HG02938 (cell line): Measurements from ENCODE around the gene EVI5.
"Not testable (repeated sequence)": the region's sequence is repeated elsewhere in the genome, so short reads cannot be mapped to it uniquely, and the experiment has no call there.

Source experiments
- ATAC-seq: cut with Tn5 transposase; IDR thresholded peaks from one replicate; pipeline ENCODE4 v1.9.1; 2021; ENCODE audit warnings: mild to moderate bottlenecking, moderate library complexity; ENCODE audit not compliant: unreplicated experiment

The EVI5 gene

DNA sequence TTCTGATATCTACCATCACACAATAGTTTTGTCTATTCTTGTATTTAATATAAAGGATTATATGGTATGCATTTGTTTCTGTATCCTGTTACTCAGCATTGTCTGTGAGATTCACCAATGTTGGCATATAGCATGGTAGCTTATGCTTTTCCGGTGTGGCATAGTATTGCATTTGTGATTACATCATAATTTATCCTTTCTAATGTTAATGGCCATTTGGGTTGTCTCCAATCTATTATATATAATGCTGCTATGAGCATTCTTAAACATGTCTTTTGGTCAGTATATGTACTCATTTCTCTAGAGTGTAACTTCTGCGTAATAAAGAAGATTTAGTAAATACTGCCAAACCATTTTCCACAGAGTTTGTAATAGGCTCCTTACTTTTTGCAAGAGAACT lies 257.2 kb downstream of the EVI5 start:
- no peak for ATAC-seq

DNA sequence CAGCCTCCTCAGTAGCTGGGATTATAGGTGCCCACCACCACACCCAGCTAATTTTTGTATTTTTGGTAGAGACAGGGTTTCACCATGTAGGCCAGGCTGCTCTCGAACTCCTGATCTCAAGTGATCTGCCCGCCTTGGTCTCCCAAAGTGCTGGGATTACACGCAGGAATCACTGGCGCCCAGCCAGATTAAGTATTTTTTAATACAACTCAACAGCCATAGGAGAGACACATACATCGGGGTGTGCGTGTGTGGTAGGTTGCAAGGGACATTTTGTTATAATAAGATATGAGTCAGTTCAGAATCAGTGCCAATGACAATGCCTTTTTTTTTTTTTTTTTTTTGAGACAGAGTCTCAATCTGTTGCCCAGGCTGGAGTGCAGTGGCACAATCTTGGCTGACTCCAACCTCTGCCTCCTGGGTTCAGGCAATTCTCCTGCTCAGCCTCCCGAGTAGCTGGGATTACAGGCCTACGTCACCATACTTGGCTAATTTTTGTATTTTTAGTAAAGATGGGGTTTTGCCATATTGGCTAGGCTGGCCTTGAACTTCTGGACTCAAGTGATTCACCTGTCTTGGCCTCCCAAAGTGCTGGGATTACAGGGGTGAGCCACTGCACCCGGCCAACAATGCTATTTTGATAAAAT lies 259.8 kb downstream of the EVI5 start:
- not testable (repeated sequence) for ATAC-seq

DNA sequence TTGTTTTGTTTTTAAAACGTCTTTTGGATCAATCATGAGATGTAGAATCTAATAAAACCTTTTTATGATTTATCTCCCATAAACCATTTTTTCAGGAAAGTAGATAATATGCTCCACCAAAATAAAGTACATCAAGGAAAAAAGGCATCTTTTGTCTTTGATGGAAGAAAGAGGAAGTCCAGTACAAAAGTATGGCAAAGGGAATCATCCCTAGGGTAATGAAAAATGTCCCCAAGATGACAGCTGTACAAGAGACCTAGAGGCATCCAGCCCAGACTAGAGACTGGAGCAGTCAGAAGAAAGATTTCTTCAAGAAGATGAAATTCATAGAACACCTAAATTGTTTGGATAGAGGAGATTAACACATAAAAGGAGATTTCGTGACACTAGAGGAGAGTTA lies 265.9 kb downstream of the EVI5 start:
- ATAC-seq: no peak

DNA sequence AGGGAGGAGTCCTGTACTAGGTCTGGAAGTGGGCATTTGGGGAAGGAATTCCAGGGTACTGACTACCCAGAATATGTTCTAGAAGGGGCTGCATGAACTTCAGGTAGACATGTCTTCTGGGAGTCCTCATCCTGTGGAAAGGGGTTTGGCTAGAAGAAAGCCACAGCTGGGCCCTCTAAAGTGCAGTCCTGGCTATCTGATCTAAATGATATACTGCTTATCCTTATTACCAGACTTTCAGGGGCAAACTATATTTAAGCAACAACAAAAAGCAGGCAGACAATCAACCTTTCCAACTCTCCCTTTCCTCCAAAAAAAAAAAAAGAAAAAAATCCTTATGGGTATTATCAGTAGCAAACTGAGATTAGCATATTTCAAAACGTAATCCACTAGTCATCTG lies 268.3 kb downstream of the EVI5 start:
- no peak for ATAC-seq

DNA sequence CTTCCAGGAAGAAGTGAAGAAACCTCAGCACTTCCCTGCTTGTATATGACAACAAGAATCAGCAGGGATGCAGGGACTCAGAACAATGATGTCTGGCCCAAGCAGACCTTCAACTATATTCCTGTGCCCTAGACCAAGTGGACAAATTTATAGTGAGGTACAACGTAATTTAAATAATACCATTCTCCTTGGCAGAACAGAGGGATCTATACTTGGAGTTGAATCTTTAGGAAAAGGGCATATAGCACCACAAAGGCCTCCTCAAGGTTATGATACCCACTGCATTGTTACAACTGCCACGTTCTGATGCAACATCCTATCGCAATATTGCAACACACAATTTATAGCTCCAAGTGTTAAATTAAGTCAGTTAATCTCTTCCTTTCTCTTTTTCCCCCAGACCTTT lies 269.1 kb downstream of the EVI5 start:
- ATAC-seq: no peak

- peak; percentile 77 for ATAC-seq
Observed at GRCh38 chr1:92511541-92511940, 273.4 kb downstream of the EVI5 start.

DNA sequence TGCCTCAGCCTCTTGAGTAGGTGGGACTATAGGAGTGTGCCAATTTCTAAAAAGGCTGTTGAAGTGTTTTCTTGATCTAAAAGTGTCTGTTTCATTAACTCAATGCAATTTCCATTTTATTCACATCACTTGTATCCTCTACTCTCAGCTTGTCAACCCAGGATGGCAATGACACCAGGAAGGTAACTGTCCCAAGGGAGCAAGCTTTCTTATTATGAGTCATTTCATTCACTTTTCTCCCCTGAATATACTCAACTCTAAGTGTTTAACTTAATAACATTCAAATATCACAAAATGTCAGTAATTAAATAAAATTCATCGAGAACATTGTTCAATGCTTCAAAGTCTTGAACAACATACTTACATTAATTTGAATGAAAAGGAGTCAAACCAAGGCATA lies 275.3 kb downstream of the EVI5 start:
- no peak for ATAC-seq

DNA sequence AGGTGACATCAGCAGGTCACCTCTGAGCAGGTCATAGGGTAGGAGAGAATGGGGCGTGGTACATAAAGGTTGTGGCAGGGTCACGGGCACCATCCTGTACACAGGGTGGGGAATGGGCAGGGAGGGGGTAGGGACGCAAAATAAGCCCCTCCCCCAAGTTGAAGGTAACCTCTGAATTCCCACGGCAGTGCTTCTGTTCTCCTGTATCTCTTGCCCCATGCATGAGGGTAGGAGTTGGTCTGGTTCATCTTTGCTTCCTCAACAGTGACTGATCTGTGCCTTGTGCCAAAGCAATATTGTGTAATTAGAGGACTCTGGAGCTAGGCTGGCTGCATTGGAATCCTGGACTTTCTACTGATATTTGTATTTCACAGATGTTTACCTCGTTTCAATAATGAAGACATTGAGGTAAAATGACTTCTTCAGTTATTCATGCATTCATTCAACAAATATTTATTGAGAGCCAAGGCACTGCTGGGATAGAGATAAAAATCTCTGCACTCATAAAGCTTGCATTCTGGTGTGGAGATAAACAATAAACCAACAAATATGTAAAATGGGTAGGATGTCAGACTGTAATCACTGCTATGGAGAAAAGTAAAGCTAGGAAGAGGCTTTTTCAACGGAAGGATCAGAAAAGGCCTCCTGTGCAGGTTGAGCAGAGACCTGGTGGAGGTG lies 279.8 kb downstream of the EVI5 start:
- no peak for ATAC-seq

DNA sequence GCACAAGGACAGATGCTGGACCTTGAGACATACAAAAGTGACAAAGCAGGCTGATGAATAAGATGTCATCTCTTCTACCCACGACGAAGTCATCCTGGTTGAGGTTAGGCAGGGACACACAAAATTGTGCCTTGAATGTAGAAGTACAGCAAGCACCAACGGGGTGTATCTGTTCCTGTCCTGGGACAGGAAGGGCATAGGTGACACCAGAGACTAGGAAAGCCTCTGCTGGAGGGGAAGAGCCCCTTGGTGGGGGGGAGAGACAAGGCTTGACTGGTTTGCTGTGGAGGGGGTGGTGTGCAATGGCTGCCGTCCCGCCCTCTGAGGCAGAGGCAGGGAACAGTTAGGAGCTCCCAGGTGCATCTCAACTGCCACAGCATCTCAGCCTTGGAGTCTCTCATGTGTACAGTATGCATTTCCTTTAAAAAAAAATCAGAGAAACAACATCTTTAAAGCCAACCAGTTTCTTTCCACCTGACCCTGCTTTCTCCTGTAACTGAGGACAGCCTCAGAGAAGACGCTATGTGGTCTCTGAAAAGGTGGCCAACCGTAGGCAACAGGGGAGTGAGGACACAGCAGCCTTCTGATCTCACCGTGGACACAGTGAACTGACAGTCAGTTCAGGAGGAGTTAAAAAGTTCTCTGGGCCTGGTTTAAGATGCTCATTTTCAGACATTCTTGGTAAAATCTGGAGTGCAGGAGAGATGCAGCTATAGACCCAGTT lies 280.5 kb downstream of the EVI5 start:
- ATAC-seq: no peak

DNA sequence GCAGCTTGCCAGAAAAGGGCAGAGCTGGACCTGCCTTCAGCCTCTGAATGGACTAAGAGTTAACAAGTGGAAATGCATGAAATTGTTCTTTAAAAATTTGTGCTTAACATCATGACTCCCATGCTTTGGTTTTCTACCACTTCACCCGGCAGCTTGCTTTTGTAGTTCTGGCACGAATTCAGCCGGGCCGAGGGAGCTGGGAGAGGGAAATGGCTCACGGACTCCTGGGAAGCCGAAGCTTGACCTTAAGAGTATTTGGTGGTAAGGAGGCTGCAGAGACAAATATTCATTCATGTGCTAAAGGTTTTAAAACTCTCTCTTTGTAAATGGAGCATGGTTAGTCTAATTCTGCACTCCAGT lies 281.0 kb downstream of the EVI5 start:
- no peak for ATAC-seq

DNA sequence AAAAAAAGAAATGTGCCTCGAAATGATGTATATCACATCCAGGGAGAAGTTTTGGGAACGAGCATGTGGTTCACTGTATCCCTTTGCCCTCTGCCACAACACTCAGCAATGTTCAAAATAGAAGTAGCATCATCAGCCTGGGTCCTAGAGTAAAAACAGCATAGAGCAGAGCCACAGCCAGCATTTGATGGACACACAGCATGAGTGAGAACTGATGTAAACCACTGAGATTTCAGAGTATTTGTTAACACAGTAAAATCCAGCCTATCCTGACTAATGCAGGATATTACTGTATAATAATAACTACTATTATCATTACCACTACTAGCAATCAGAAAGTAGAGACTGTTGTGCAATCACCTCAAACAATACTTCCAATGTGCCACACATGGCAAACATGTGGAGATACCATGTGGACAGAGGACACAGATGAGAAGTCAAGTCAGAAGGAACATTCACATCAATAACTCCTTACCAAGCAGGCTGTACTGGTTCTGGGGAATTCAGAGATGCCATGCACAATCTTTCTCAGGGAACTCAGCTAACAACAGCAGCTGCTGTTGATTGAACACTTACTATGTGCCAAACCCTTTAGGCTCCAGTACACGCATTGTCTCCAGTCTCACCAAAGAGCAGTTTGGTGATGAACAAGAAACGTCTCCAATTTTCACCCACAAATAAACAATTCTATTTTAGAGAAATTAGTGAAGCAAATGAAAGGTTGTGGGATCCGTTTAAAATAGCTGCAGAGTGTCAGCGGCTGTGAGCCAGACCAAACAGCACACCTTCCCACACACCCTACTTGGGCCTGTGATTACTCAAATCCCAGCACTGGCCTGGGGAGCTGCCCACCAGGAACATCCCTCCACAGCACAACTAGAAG lies 281.6 kb downstream of the EVI5 start:
- no peak for ATAC-seq

GRCh38 chr1:92502247-92502646 lies 282.7 kb downstream of the EVI5 start:
- ATAC-seq: peak; percentile 66

- ATAC-seq: no peak
Observed at GRCh38 chr1:92500552-92500951, 284.4 kb downstream of the EVI5 start.

DNA sequence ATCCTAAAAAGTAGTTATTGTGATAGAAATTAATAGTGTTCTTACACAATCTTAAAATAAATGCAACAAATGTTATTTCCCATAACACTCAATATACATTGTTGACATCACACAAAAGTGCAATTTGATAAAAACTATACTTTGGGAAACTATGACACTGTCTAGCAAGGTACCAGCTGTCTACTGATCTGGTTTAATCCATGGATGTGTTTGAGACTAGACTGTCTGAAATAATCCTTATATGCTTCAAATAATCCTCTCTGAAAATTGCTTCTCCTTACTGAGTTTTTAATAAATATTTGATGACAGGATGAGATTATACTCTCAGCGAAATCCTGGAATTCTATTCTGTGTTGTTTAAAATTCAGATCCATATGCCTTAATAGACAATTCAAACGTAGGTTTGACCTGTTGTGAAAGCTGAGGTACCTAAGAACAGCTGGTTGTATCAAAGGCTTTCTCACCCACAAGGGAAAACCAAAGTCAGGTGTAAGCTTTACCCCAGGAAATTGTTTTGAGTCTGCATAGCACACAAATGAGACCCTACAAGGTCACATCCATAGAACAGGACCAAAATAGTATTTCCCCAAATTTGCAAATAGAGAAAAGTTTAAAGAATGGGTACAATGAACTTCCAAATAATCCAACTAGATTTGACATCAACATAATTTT lies 289.4 kb downstream of the EVI5 start:
- ATAC-seq: no peak

- ATAC-seq: no peak
Observed at GRCh38 chr1:92494485-92495141, 290.3 kb downstream of the EVI5 start.

DNA sequence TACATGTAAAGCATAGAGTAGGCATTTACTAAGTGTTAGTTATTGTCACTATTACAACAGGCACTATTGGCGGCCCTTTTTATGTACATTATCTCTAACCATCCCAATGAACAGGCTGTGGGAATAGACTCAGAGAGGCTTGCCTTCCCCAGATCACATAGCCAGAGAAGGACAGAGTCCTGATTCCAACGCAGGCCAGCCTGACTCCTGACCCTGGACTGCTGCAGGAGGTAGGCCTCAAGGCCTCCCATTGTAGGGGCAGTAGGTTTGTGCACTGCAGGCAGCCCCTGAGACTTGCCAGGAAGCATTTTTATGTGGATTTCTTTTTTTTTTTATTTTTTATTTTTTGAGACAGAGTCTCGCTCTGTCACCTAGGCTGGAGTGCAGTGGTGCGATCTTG lies 291.8 kb downstream of the EVI5 start:
- ATAC-seq: no peak

DNA sequence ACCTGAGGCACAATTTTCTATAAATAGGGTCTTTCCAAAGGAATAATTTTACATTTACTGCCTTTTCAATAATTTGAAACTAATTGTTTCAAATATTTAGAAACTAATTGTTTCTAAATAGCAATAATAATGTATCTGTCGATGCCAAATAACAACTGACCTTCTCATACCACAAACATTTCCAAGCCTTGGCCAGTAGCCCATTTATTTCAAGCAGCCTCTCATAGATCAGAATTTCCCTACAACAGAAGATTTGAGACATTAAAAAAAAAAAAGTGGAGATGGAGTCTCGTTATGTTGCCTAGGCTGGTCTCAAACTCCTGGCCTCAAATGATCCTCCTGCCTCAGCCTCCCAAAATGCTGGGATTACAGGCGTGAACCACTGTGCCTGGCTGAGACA lies 296.1 kb downstream of the EVI5 start:
- ATAC-seq: no peak

DNA sequence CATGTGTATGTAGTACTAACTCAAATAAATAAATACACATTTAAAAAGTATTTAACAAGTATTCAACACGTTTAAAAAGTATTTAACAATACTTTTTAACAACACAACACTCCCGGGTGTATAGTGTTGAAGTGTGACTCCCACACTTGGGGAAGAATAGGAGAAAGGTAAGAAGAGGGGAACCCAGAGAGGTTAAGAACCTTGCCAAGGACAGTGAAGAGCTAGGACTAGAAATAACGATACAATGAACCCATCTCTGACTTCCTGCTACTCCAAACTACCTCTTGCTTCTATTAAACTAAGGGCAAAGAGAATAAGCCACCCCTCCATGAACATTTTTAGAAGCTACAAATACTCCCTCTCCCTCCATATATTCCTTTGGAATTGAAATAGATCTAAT lies 296.5 kb downstream of the EVI5 start:
- no peak for ATAC-seq

GRCh38 chr1:92487078-92487605 lies 297.8 kb downstream of the EVI5 start:
- no peak for ATAC-seq
